Endothelial cell (in vitro differentiated cells): ENCODE measurements around the gene TCERG1L. TPM values are rescaled to one million over a fixed set of nuclear protein-coding genes. Genes with fewer than 3 reads are reported as not detected.

Experiments used
- DNase-seq: peaks from one replicate; pipeline ENCODE4 v3.0.0; 2021; ENCODE audit warnings: low spot score
- H3K27ac Mint-ChIP-seq: one replicate; pipeline ENCODE4 v1.8.0; 2021; ENCODE audit warnings: mixed read lengths, inconsistent platforms; ENCODE audit not compliant: unreplicated experiment
- H3K27me3 Mint-ChIP-seq: one replicate; pipeline ENCODE4 v1.8.0; 2021; ENCODE audit warnings: mild to moderate bottlenecking, moderate library complexity, mixed read lengths, inconsistent platforms; ENCODE audit not compliant: unreplicated experiment
- H3K36me3 Mint-ChIP-seq: one replicate; pipeline ENCODE4 v1.8.0; 2021; ENCODE audit warnings: mild to moderate bottlenecking, low read depth, mixed read lengths, inconsistent platforms; ENCODE audit not compliant: unreplicated experiment
- H3K4me1 Mint-ChIP-seq: one replicate; pipeline ENCODE4 v1.8.0; 2021; ENCODE audit warnings: mild to moderate bottlenecking, mixed read lengths, inconsistent platforms; ENCODE audit not compliant: unreplicated experiment
- H3K4me3 Mint-ChIP-seq: one replicate; pipeline ENCODE4 v1.8.0; 2021; ENCODE audit warnings: mild to moderate bottlenecking, mixed read lengths, inconsistent platforms; ENCODE audit not compliant: unreplicated experiment
- H3K9me3 Mint-ChIP-seq: one replicate; pipeline ENCODE4 v1.8.0; 2021; ENCODE audit warnings: mixed read lengths, inconsistent platforms; ENCODE audit not compliant: unreplicated experiment
- total RNA-seq: library from RNA; stranded (reverse); fragmentation: NEBNext Ultra II Directional; extraction: Animal tissue kit (Norgen Biotek cat#: 25700); gene quantifications from one replicate; pipeline ENCODE4 v1.2.1, GENCODE V29; 2021; ENCODE audit not compliant: unreplicated experiment
- TF ChIP-seq, protein P1 (sequence below): fragments of 200-600 bp; sonication (generic); IDR thresholded peaks from one replicate; pipeline ENCODE4 v1.5.0; 2021; ENCODE audit warnings: antibody characterized with exemption; ENCODE audit not compliant: unreplicated experiment

The TCERG1L gene
- total RNA-seq, 1 donor from 2014 or later: not detected

DNA sequence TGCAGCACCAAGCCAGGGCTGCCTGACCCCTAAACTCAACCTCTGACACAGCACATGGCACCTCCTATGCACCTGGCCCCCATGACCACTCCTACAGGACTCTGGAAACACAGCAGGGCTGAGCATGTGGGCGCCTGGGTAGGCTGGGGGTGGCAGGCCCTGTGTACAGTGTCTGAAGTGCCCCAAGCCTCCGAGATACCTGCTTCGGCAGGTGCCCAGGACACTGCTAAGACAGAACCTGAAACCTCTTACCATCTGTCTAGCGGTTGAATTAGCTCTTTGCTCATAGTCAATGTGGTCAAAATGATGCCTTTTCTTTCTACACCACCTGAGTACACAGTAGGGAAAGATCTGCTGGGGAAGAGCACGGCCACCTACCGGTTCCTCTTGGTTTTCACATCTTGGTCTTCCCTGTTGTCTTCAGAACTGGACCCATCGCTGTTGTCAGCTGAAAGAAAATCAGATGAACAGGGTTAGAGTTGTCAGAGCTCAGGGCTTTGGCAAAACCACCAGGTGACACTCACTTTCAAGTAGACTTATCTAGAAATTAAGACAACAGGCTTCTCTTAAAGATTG is 177.4 kb downstream of the TCERG1L start:
- peaks cover 41% of the 10 kb centered on the region for H3K9me3 Mint-ChIP-seq
- TF ChIP-seq, protein P1, sequence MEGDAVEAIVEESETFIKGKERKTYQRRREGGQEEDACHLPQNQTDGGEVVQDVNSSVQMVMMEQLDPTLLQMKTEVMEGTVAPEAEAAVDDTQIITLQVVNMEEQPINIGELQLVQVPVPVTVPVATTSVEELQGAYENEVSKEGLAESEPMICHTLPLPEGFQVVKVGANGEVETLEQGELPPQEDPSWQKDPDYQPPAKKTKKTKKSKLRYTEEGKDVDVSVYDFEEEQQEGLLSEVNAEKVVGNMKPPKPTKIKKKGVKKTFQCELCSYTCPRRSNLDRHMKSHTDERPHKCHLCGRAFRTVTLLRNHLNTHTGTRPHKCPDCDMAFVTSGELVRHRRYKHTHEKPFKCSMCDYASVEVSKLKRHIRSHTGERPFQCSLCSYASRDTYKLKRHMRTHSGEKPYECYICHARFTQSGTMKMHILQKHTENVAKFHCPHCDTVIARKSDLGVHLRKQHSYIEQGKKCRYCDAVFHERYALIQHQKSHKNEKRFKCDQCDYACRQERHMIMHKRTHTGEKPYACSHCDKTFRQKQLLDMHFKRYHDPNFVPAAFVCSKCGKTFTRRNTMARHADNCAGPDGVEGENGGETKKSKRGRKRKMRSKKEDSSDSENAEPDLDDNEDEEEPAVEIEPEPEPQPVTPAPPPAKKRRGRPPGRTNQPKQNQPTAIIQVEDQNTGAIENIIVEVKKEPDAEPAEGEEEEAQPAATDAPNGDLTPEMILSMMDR: no peak
- DNase-seq: no peak
- no peak overlapping the region for H3K27ac Mint-ChIP-seq
- H3K36me3 Mint-ChIP-seq: peaks cover 14% of the 10 kb centered on the region
- H3K4me1 Mint-ChIP-seq: no peaks in the 10 kb centered on the region
- H3K4me3 Mint-ChIP-seq: peak overlapping the region; percentile 56
- H3K27me3 Mint-ChIP-seq: peaks cover 9% of the 10 kb centered on the region

DNA sequence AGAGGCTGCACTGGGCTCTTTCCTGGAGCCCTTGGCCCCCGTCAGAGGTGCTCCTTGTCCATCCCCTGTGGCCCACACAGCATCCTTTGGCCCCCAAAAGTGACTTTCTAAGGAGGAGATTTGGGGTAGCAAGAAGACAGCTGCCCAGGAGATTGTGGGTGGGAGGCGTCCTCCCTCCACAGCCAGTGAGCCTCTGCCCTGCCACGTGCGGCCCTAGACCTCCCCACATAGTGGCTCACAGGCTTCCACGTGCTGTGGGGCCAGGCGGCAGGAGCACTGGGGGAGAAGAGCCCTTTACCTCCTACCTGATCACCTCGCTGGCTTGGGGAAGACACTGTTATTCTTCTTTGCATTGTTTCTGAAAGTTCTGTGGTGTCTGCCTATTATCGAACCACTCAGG is 178.8 kb downstream of the TCERG1L start:
- H3K27ac Mint-ChIP-seq: no peak overlapping the region
- peak overlapping the region; percentile 43 for H3K4me3 Mint-ChIP-seq
- peaks cover 8% of the 10 kb centered on the region for H3K27me3 Mint-ChIP-seq
- no peaks in the 10 kb centered on the region for H3K4me1 Mint-ChIP-seq
- peaks cover 45% of the 10 kb centered on the region for H3K9me3 Mint-ChIP-seq
- TF ChIP-seq, protein P1: no peak
- peaks cover 14% of the 10 kb centered on the region for H3K36me3 Mint-ChIP-seq
- no peak for DNase-seq

DNA sequence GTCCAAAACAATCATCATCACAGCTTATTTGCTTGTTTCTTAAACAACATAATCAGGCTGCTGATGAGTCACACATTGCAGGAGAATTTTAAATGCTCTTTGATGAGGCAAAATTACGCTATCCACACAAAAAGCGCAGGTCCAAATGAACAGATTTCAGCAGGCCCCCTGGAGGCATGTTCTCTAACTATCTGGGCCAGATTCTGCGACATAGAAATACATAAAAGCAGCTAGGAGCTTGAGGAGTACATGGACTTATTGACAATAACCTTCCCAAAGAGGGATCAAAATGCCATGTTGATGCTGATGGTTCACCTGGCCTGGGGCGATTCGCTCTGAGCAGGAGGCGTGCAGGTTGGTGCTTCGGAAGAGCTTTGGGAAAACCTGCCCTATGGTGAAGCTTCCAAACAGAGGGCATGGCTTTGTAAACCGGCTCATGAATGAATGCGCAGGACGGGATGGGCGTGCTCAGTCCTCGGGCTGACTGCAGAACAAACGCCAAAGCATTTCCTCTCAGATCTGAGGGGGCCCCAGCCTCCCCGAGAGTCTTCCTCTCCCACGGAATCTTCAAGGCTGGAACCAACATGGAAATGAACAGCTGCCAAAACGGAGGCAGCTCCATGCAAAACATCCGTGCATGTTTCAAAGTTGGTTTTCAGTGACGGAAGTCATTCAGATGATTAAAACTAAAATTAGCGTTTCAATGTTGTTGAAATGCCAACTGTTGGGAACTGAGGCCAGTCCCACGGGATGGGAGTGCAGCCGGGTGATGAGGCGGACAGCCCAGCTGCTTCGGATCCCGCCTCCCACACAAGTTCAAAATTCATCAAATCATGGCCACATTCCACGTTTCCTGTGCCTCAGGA is 179.6 kb downstream of the TCERG1L start:
- Mint-ChIP-seq H3K9me3 (peaks cover 44% of the 10 kb centered on the region), H3K36me3 (peaks cover 14% of the 10 kb centered on the region), H3K27ac (no peak overlapping the region), H3K4me1 (no peaks in the 10 kb centered on the region), H3K27me3 (peaks cover 5% of the 10 kb centered on the region), H3K4me3 (no peak overlapping the region)
- DNase-seq: no peak
- TF ChIP-seq, protein P1: no peak

DNA sequence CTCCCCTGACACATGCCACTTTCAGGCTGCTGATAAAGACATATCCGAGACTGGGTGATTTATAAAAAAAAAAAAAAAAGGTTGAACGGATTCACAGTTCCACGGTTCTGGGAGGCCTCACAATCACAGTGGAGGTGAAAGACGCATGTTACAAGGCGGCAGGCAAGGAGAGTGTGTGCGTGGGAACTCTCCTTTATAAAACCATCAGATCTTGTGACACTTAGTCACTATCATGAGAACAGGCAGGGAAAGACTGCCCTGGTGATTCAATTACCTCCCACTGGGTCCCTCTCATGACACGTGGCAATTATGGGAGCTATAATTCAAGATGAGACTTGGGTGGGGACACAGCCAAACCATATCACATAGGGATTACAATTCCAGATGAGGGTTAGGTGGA is 181.5 kb downstream of the TCERG1L start:
- H3K4me3 Mint-ChIP-seq: no peak overlapping the region
- H3K4me1 Mint-ChIP-seq: no peaks in the 10 kb centered on the region
- H3K27me3 Mint-ChIP-seq: peaks cover 5% of the 10 kb centered on the region
- TF ChIP-seq, protein P1: no peak
- H3K36me3 Mint-ChIP-seq: peaks cover 15% of the 10 kb centered on the region
- H3K9me3 Mint-ChIP-seq: peaks cover 52% of the 10 kb centered on the region
- no peak overlapping the region for H3K27ac Mint-ChIP-seq
- no peak for DNase-seq

GRCh38 chr10:131129544-131129943 is 182.0 kb downstream of the TCERG1L start:
- H3K36me3 Mint-ChIP-seq: peaks cover 20% of the 10 kb centered on the region

More at GRCh38 chr10:131129544-131129943, 182.0 kb downstream of the TCERG1L start:
- no peak for DNase-seq
- Mint-ChIP-seq H3K9me3 (peaks cover 53% of the 10 kb centered on the region), H3K27ac (no peak overlapping the region), H3K27me3 (peaks cover 7% of the 10 kb centered on the region), H3K4me3 (no peak overlapping the region), H3K4me1 (no peaks in the 10 kb centered on the region)
- TF ChIP-seq, protein P1: no peak
